NT2/D1 (cell line): ENCODE measurements around the gene TRPC4.

Experiments used
- DNase-seq: peaks from one replicate; pipeline ENCODE4 v3.0.0-alpha.2; 2011; ENCODE audit warnings: low read depth, low spot score
- H3K27me3 ChIP-seq: 2 replicates; pipeline ENCODE4 v1.6.0; 2011; ENCODE audit warnings: mild to moderate bottlenecking; ENCODE audit not compliant: insufficient read length, insufficient read depth
- H3K36me3 ChIP-seq: 2 replicates; pipeline ENCODE4 v1.6.1; 2011; ENCODE audit warnings: mild to moderate bottlenecking, low read length, mixed read lengths; ENCODE audit not compliant: insufficient read depth, insufficient read length
- H3K4me1 ChIP-seq: 2 replicates; pipeline ENCODE4 v1.5.1; 2011; ENCODE audit not compliant: insufficient read depth, insufficient read length
- H3K4me3 ChIP-seq: 2 replicates; pipeline ENCODE4 v1.5.1; 2011; ENCODE audit warnings: low read depth; ENCODE audit not compliant: insufficient read length
- H3K9ac ChIP-seq: 2 replicates; pipeline ENCODE4 v1.6.0; 2011; ENCODE audit warnings: low read depth; ENCODE audit not compliant: insufficient read length
- H3K9me3 ChIP-seq: 2 replicates; pipeline ENCODE4 v1.5.1; 2011; ENCODE audit warnings: mild to moderate bottlenecking, low read length; ENCODE audit not compliant: insufficient read depth
- SUZ12 ChIP-seq: IDR thresholded peaks from 2 replicates; pipeline ENCODE4 v1.6.1; 2011; ENCODE audit not compliant: insufficient read length, insufficient read depth; ENCODE audit errors: extremely low read depth
- YY1 ChIP-seq: IDR thresholded peaks from 2 replicates; pipeline ENCODE4 v1.6.1; 2011; ENCODE audit not compliant: insufficient read length, insufficient read depth
- ZNF274 ChIP-seq: IDR thresholded peaks from 2 replicates; pipeline ENCODE4 v1.6.1; 2011; ENCODE audit warnings: mild to moderate bottlenecking, low read depth, low read length

The TRPC4 gene

GRCh38 chr13:37878496-37878895 is 8.9 kb upstream of the TRPC4 start:
- no peak for DNase-seq
- Histone ChIP-seq H3K36me3 (no peaks in the 10 kb centered on the region), H3K9ac (no peak overlapping the region), H3K27me3 (no peaks in the 10 kb centered on the region), H3K4me1 (no peaks in the 10 kb centered on the region), H3K4me3 (no peak overlapping the region), H3K9me3 (no peaks in the 10 kb centered on the region)
- no peak for TF ChIP-seq SUZ12
- no peak for TF ChIP-seq ZNF274

GRCh38 chr13:37870895-37871550 is 1.5 kb upstream of the TRPC4 start:
- no peak overlapping the region for H3K9ac ChIP-seq
- TF ChIP-seq SUZ12 (no peak), YY1 (no peak), ZNF274 (no peak)
- H3K4me3 ChIP-seq: no peak overlapping the region
- H3K36me3 ChIP-seq: no peaks in the 10 kb centered on the region
- H3K9me3 ChIP-seq: no peaks in the 10 kb centered on the region
- peaks cover 32% of the 10 kb centered on the region for H3K27me3 ChIP-seq
- no peaks in the 10 kb centered on the region for H3K4me1 ChIP-seq
- DNase-seq: no peak

GRCh38 chr13:37870489-37870845 is 895 bp upstream of the TRPC4 start:
- H3K27me3 ChIP-seq: peaks cover 32% of the 10 kb centered on the region
- no peak overlapping the region for H3K4me3 ChIP-seq
- no peaks in the 10 kb centered on the region for H3K9me3 ChIP-seq
- no peaks in the 10 kb centered on the region for H3K36me3 ChIP-seq
- DNase-seq: no peak
- TF ChIP-seq ZNF274 (no peak), YY1 (no peak), SUZ12 (no peak)
- H3K9ac ChIP-seq: no peak overlapping the region
- no peaks in the 10 kb centered on the region for H3K4me1 ChIP-seq

GRCh38 chr13:37869506-37869755 is 141 bp downstream of the TRPC4 start:
- Histone ChIP-seq H3K4me1 (no peaks in the 10 kb centered on the region), H3K36me3 (no peaks in the 10 kb centered on the region), H3K27me3 (peaks cover 32% of the 10 kb centered on the region), H3K9ac (peak overlapping the region; percentile 63), H3K9me3 (no peaks in the 10 kb centered on the region), H3K4me3 (peak overlapping the region; percentile 63)
- TF ChIP-seq SUZ12 (no peak), YY1 (no peak), ZNF274 (no peak)
- no peak for DNase-seq

GRCh38 chr13:37868691-37869505 is 674 bp downstream of the TRPC4 start:
- H3K9ac ChIP-seq: peak overlapping the region; percentile 63
- H3K9me3 ChIP-seq: no peaks in the 10 kb centered on the region
- peaks cover 32% of the 10 kb centered on the region for H3K27me3 ChIP-seq
- no peak for DNase-seq
- no peaks in the 10 kb centered on the region for H3K36me3 ChIP-seq
- H3K4me1 ChIP-seq: no peaks in the 10 kb centered on the region
- TF ChIP-seq YY1 (no peak), ZNF274 (no peak), SUZ12 (no peak)
- H3K4me3 ChIP-seq: peak overlapping the region; percentile 63

- no peaks in the 10 kb centered on the region for H3K36me3 ChIP-seq
- no peaks in the 10 kb centered on the region for H3K9me3 ChIP-seq
- no peak overlapping the region for H3K4me3 ChIP-seq
- H3K4me1 ChIP-seq: no peaks in the 10 kb centered on the region
- no peak overlapping the region for H3K9ac ChIP-seq
- DNase-seq: no peak
- TF ChIP-seq SUZ12: no peak
- TF ChIP-seq YY1: no peak
- no peak for TF ChIP-seq ZNF274
- H3K27me3 ChIP-seq: peaks cover 8% of the 10 kb centered on the region
These were observed 5.9 kb downstream of the TRPC4 start for GRCh38 chr13:37863708-37864107.

- H3K9me3 ChIP-seq: 0 out of 2 replicates have a peak, but pooled peaks cover 6% of the 10 kb centered on the region
- no peak for TF ChIP-seq ZNF274
- no peak for TF ChIP-seq SUZ12
- no peak for TF ChIP-seq YY1
These were observed 34.2 kb downstream of the TRPC4 start for GRCh38 chr13:37835392-37835791.

More at GRCh38 chr13:37835392-37835791, 34.2 kb downstream of the TRPC4 start:
- DNase-seq: no peak
- no peaks in the 10 kb centered on the region for H3K36me3 ChIP-seq
- H3K4me1 ChIP-seq: no peaks in the 10 kb centered on the region
- no peaks in the 10 kb centered on the region for H3K27me3 ChIP-seq
- H3K9ac ChIP-seq: no peak overlapping the region
- H3K4me3 ChIP-seq: no peak overlapping the region
